NCI-H146 treated with DMSO at 0.1 percent for 48 hours (cell line): ENCODE data around the gene NEK3.
A peak's percentile ranks its signal among the peaks of the same experiment; 100 is the strongest.
"Not testable (repeated sequence)": the region's sequence is repeated elsewhere in the genome, so short reads cannot be mapped to it uniquely, and the experiment has no call there.

Source experiments
- DNase-seq: peaks from one replicate; lab custom pipeline; 2025; ENCODE audit not compliant: unreplicated experiment; lab: John Stamatoyannopoulos, UW

Gene NEK3

DNA sequence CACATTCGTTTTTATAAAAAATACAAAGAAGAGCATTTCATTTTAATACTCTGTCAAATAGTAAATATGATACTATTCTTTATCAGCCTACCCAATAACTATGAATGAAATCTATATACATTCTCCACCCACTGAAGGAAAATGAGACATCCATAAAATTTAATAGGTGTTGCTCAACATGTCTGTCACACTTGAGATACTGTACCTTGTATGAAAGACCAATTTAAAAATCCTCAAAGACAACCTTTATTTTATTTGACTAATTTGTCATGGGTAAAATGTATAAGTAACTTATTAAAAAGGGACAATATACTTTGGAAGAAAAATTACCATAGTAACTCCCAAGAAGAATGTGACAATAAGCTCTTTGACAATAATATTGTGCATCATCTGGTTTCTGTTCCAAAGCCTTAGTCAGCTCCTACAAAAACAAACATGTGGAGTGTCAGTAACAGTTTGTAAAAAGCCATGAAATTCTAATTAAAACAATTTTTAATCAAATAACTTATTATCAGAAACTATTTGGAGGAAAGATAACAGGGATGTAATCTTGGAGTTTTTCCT, 11.5 kb upstream of the NEK3 start:
- not testable (repeated sequence) for DNase-seq

DNA sequence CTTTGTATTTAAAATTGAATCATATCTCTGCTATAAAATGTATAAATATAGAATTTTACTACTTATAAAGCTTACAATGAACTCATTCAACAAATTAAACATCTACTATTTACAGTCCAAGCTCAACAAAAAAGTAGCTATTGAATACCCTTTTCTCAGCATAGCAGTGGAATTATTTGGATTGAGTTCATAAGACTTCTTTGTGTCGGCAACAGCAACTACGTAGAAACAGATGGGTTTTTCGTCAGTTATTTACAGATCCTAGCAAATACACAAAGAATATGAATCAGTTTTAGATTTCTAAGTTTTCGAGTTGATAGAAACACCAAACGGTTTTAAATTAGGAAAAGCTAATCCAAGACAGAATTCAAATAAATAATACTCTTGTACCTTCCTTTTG, 10.4 kb upstream of the NEK3 start:
- DNase-seq: no peak

- no peak for DNase-seq
These were observed 6.0 kb upstream of the NEK3 start for GRCh38 chr13:52165411-52165810.

- no peak for DNase-seq
These were observed 5.6 kb upstream of the NEK3 start for GRCh38 chr13:52164989-52165388.

DNA sequence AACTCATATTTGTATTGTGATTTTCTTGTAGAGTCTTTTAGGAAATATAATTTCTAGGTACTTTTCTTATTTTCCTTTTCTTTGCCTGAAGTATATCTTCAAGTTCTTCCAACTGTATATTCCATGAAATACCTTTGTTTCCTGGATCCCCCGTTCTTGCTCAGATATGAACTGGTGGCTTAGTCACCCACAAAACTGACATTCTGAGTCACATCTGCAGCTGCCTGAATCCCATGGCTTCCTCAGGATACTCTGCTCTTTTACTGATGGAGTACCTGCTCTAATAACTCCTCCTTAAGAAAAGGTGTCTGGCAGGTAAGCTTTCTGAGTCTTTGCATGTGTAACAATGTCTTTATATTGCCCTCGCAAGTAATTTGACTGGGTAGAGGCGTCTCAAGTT, 4.5 kb upstream of the NEK3 start:
- not testable (repeated sequence) for DNase-seq

DNA sequence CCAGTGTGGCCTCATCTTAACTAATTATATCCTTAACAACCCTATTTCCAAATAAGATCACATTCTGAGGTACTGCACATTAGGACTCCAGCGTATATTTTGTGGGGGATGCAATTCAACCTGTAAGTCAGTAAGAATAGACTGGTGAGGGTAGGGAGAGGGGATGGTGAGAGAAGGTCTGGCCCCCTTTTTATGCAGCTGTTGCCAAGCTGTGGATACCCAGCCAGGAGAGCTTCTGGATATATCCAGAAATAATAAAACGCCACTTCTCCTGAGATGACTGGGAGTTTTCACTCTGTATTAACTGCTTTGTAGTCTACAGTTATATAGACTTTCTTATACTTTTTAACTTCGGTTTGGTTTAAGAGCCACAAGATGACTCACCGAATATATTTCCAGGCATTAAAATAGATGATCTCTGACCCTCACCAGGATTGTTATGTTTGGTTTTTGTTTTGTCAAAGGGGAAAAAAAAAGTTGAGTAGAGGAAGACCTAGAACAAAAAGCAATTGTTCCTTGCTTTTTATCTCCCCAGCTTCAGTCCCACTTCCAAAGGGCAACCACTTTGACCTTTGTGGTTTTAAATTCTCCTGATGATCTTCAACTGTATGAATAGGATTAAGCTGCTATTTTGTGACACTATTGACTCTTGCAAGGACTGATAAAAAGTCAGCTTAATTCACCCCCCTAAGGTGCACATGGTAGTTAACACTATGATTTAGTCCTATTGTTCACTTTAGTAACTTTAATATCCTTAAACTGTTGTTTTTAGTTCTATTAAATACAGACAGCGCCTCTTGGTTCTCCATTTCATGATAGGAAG, 3.1 kb upstream of the NEK3 start:
- DNase-seq: no peak

DNA sequence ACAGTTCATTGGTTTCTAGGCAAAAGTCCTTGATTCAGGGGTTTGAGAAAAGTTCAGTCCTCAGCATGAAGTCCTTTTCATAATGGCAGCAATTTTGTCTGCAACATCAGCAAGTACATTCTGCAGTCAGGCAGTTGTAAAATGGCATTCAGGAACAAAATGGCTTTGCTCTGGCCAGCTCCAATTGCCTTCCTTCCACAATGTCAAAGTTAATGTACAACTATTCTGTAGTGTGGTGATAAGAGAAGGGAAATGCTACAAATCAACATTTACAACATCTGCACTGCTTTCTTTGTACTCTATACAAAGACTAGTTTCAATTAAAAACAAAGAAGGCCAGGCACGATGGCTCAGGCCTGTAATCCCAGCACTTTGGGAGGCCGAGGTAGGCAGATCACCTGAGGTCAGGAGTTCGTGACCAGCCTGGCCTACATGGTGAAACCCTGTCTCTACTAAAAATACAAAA, 1.8 kb upstream of the NEK3 start:
- no peak for DNase-seq

GRCh38 chr13:52160506-52160905, 1.1 kb upstream of the NEK3 start:
- DNase-seq: no peak

DNA sequence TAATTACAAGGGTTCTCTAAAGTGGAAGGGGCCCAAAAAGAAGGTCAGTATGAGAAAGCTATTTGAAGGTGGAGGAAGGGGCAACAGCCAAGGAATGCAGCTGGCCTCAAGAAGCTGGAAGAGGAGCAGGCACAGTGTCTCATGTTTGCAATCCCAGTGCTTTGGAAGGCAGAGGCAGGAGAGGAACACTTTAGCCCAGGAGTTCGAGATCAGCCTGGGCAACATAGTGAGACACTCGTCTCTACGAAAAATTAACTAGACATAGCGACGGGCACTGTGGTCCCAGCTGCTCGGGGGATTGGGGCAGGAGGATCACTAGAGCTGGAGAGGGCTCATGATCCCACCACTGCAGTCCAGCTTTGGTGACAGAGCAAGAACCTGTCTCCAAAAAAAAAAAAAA, 656 bp upstream of the NEK3 start:
- DNase-seq: no peak

DNA sequence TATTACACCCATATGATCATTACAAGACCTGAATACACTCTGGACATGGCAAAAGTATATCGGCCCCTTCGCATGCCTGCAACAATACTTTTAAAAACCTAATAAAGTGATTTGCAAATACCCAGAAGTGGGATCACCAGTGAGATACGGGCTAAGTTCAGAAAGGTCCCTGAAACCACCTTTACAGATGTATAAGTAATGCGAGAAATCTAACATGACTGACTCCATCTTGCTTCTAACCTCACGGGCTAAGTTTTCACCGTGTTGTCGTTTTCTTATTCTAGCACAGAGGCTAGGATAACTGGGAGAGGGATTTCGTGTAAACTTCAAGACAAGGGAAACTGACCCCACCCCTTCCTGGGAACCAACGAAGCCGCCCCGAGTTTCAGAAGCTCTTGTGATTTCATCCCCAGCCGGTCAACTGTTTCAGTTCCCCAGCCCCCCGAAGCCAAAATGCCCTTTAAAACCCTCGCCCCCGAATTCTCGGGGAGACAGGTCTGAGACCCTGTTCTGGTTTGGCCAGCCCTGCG, 703 bp downstream of the NEK3 start:
- DNase-seq: no peak

DNA sequence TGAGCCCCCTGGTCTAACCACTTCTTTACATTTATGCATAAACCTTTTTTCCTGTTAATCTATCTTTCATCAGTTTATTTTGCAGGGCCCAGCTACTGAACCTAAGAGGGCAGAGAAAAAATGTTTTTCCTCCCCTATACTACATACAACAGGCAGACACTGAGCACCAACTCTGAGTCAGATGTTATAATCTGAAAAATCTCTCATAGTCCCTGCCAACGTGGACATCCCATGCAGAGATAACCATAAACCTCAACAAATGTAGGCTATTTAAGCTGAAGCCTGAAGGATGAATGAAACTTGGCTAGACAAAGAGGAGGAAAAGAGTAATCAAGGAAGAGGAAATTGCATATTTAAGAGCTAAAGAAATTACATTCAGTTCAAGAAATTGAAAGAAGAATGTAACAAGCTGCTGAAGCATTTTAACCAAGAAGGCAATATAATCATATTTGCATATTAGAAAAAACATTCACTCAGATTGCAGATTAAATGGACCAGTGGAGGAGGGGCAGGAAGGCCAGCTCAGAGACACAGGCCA, 2.6 kb downstream of the NEK3 start:
- no peak for DNase-seq

GRCh38 chr13:52155177-52155576, 4.2 kb downstream of the NEK3 start:
- no peak for DNase-seq

- no peak for DNase-seq
These were observed 12.2 kb downstream of the NEK3 start for GRCh38 chr13:52147225-52147624.

- no peak for DNase-seq
These were observed 18.1 kb downstream of the NEK3 start for GRCh38 chr13:52141299-52141698.

- no peak for DNase-seq
These were observed 21.9 kb downstream of the NEK3 start for GRCh38 chr13:52137489-52137888.

DNA sequence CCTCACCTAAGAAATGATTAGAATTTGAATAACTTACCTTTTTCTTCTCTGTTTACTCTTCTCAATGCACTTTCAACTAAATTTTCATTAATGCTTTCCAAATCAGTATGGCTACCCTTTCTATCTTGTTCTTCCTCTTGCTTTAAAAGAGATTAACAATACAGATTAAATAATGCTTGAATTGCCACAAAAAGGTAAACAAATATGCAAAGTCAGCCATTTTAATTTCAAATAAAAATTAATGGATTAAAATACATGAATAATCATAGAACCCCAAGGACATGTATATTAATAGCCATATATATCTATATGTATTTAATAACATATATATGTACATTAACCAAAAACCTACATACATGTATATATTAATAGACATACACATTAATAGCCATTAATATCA, 22.6 kb downstream of the NEK3 start:
- DNase-seq: no peak

GRCh38 chr13:52130641-52131040, 28.8 kb downstream of the NEK3 start:
- no peak for DNase-seq

GRCh38 chr13:52128714-52129700, 30.4 kb downstream of the NEK3 start, which contains the start of gene NEK5:
Gene NEK5 (minus strand): TSS chr13:52129073. CDS start chr13:52127482, 1,591 bp downstream.
- peak; percentile 7 for DNase-seq

DNA sequence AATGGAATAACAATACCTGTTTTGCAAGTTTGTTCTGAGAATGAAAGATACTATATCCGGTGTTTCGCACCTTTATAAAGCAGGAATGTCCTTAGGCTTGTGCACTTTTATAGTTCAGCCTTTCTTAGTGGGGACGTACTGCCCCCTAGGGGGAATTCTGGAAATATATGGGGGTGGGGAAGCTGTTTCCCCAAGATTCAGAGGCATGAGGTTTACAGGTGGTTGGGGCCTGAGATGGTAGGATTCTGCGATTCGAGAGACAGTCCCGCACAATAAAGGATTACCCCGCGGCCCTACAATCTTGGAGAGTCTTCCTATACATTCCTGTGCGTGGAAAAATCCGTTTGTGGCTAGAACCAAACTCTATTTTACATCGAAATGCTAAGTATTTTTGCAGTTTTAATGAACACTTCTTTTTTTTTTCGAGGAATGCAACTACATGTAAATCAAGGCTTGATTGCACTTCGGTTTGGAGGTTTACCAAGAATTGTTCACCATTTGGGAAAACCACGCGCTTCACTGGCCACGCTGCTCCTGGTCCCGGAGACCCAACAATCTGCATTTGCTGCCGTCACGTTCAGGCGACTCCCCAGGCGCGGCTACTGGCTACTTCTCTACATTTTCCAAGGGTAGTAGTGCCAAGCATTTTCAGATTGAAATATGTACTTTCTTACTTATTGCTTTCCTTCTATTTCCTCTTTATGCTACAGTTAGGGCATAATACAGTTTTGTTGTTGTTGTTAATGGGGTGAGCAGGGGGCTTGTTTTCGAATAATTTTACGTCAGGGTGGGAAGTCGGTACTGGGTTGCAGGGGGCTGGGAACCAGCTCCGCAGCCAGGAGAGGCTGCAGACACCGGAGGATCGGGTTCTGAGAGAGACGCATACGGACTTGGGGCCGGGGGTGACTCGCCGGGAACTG, 31.4 kb downstream of the NEK3 start:
- DNase-seq: peak; percentile 43

- no peak for DNase-seq
These were observed 32.0 kb downstream of the NEK3 start for GRCh38 chr13:52127378-52127777.
